Fibroblast of upper back skin (primary cell): ENCODE results near the gene ZNF397.

Experiments
- DNase-seq: peaks from one replicate; pipeline ENCODE4 v3.0.0-alpha.2; 2013

Gene ZNF397

DNA sequence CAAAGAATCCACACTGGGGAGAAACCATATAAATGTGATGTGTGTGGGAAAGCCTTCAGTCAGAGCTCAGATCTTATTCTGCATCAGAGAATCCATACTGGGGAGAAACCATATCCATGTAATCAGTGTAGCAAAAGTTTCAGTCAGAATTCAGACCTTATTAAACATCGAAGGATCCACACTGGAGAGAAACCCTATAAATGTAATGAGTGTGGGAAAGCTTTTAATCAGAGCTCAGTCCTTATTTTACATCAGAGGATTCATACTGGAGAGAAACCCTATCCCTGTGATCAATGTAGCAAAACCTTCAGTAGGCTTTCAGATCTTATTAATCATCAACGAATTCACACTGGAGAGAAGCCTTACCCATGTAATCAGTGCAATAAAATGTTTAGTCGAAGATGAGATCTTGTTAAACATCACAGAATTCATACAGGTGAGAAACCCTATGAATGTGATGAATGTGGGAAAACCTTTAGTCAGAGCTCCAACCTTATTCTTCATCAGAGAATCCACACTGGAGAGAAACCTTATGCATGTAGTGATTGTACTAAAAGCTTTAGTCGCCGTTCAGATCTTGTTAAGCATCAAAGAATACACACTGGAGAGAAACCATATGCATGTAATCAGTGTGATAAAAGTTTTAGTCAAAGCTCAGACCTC lies 65.9 kb downstream of the ZNF397 start:
- no peak for DNase-seq
